NCI-H774 (cell line): Measurements from ENCODE around the gene PTPN4.

ENCODE experiments used
- DNase-seq: peaks from one replicate; lab custom pipeline; 2025; lab: John Stamatoyannopoulos, UW

PTPN4 gene

GRCh38 chr2:119759451-119760236 is at the start of gene PTPN4:
TSS of gene PTPN4 (plus strand) at chr2:119759922. CDS start at chr2:119809854, 49,932 bp downstream.
- peak; percentile 98 for DNase-seq

DNA sequence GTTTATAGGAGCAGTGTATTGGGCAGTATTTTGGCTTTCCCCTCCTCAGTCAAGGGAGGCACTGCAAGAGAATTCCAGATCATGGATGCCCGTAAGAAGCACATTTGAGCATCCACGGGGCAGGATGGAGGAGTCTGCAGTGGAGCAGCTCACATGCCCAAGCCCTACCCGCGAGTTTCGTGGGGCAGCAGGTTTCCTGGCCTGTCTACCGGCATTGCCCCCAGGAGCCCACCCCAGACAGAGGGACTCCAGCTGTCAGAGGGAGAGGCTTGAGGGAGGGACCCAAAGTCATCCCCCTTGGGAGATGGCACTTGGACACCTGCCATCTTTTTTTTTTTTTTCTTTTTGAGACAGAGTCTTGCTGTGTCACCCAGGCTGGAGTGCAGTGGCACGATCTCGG is 49.4 kb upstream of the PTPN4 start:
- no peak for DNase-seq

GRCh38 chr2:119711352-119711751 is 48.4 kb upstream of the PTPN4 start:
- DNase-seq: no peak

DNA sequence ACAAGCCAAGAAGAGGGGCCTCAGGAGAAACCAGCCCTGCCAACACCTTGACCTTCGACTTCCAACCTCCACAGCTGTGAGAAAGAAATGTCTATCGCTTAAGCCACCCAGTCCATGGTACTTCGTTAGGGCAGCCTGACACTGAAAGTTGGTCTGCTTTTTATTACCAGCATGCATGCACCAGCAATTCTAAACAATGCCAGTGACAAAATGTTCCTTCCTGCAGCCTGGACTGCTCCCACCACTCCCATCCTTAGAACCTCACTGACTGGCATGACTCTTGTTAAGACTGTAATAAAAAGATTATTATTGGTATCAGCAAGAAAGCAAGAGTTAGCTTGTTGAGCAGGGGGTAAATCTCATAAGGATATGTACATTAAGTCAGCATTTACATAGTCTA is 47.2 kb upstream of the PTPN4 start:
- DNase-seq: no peak

DNA sequence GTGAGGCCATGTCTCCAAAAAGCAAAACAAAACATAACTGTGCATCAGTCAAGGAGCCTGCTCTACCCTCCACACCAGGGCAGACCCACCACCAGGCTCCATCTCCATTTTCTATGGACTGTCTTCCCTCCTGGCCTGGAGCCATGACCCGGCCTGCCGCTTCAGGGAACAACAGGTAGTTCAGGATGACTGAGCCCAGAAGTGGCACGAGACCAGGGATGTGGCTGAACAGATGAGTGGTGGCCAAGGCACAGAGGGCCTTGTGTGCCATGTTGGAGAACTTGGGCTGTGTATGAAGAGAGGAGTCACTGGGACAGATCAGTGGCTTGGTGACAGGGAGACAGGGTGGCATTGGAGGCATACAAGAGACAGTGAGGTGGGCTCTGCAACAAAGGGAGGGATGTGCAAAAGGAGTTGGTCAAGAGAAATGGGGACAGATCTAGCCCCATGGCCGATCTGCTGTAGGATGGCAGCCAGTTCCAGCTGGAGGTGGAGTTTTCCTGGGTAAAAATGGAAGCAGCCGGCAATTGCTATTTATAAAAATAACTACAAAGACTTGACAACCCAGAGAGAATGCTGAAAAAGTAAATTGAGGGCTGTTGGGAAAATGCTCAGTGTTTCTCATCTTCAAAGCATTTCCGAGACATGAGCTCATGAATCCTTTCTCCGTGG is 45.8 kb upstream of the PTPN4 start:
- no peak for DNase-seq

DNA sequence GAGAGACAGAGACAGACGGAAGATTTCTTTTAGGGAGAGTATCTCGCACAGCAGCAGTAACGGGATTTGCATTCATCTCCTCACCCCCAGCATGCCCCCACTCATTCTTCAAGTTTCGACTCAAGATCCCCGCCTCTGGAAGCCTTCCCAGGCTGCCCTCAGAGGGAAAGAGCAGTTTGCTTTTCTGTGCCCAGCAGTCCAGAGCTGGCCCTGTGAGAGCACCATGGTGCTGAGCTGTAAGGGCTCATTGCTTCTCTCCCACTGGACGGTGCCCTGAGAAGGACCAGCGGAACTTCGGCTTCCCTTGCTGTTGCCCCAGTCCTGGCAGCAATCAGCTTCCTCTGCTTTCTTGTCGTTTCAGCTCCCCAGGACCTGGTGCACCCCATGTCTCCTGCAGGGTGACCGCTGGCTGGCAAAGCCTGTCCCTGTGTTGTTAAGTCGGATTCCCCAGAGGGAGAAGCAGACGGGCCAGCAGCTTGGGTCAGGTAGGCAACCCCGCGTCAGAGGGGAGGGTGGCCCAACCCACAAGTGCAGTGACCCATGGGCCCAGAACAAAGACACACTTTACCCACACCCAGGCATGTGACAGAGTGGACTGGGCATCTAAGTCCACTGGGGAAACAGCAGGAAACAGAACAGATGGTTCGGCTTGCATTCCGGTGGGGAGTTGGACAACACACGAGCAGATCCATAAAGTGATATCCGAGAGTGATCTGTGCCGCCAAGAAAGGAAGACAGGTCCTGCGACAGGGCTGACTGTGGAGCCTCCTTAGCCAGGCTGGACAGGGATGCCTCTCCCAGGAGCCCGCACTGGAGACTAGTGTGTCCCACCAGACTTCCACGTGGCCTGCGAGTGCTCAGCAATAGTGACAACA is 44.1 kb upstream of the PTPN4 start:
- no peak for DNase-seq

DNA sequence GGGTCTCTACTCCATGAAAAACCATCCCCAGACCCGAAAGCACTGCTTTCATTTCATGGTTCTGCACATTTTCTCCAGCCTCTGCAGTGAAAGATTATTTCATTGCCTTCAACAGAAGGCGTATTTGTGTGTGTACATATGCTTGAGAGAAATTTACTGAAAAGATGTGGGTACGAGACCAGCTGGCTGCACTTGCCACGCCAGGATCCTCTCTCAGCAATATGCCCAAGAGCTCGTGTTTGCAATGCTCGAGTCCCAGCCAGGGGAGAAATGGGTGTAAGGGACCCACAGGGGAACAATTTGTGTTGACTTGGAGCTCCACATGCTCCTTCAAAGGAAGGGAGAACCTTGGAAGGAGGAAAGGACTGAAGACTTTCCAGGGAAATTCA is 43.4 kb upstream of the PTPN4 start:
- DNase-seq: no peak

GRCh38 chr2:119718501-119719260 is 41.0 kb upstream of the PTPN4 start:
- no peak for DNase-seq

- no peak for DNase-seq
Measured at GRCh38 chr2:119719261-119719627, 40.5 kb upstream of the PTPN4 start.

GRCh38 chr2:119721043-119721442 is 38.7 kb upstream of the PTPN4 start:
- DNase-seq: no peak

DNA sequence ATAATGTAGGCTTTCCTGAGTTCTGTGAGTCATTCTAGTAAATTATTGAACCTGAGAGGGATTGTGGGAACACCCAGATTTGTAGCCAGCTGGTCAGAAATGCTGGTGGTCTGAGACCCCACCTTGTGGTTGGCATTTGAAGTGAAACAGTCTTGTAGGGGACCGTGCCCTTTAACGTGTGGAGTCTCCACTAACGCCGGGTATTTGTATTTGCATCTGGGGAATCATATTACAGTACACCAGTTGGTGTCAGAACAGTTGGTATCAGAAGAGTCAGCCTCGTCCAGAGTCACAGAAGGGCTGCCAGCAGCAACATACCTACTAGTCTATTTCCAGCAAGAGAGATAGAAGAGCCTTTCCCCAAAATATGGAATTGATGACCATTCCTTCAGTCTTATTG is 38.3 kb upstream of the PTPN4 start:
- DNase-seq: no peak

DNA sequence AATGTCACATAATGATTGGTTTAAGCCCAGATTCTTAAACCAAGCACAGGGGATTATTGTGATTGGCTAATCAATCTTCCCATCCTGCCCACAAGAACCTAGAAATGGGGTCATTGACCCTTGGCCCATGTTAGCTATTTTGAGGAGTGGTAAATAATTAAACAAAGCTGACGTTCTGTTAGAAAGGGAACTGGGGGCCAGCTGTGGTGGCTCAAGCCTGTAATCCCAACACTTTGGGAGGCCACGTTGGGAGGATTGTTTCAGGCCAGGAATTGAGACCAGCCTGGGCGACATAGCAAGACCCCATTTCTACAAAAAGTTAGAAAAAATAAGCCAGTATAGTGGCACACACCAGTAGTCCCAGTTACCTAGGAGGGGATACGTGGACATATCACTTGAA is 37.8 kb upstream of the PTPN4 start:
- DNase-seq: no peak

DNA sequence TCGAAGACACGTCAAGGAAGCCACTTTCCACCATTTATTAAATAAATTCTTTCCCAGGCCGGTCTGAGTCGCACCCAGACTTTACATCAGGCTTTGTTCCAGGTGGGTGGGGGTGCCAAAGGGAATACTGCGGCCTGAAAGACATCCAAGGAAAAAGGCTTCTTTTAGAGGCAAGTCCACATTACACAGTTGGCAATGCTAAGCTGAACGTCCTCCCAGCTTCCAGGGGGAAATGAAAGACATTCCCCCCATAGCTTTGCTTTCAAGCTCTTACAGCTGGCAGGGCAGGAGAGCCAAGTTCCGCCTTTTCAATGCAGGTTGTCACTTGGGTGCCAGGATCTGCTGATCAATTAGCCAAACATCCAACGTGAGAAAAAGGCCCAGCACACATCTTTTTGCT is 36.5 kb upstream of the PTPN4 start:
- no peak for DNase-seq

- DNase-seq: no peak
Measured at GRCh38 chr2:119723784-119724467, 35.8 kb upstream of the PTPN4 start.

- no peak for DNase-seq
Measured at GRCh38 chr2:119724656-119725485, 34.9 kb upstream of the PTPN4 start.

- no peak for DNase-seq
Measured at GRCh38 chr2:119727493-119727892, 32.2 kb upstream of the PTPN4 start.

DNA sequence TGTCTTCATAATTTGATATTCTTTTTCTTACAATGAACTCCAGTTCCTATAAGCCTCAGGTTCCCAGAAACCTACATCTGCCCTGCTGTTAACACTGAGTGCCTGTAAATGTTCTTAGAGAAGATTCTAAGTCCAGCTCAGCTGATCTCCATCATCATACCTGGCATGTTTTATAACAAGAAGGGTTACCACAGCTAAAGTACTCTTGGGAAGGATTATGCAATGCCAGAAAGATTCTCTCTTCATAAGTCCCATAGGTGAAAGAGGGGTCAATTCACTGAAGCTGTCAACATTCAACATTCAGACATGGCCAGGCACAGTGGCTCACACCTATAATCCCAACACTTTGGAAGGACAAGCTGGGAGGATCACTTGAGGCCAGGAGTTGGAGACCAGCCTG is 31.3 kb upstream of the PTPN4 start:
- no peak for DNase-seq

GRCh38 chr2:119730671-119731177 is 29.0 kb upstream of the PTPN4 start:
- no peak for DNase-seq

GRCh38 chr2:119731983-119732382 is 27.7 kb upstream of the PTPN4 start:
- no peak for DNase-seq

GRCh38 chr2:119732601-119733164 is 27.0 kb upstream of the PTPN4 start:
- DNase-seq: no peak
